ENCODE results near the gene PGM2.
"Not testable (repeated sequence)": the region's sequence is repeated elsewhere in the genome, so short reads cannot be mapped to it uniquely, and the experiment has no call there.

The PGM2 gene

GRCh38 chr4:37826295-37827029, at the start of gene PGM2:
PGM2 (plus strand) TSS chr4:37826686; CDS start chr4:37826733, 47 bp downstream.
- DNase-seq (ENCODE audit: low spot score) = peak; percentile 74

GRCh38 chr4:37779896-37780295, 46.6 kb upstream of the PGM2 start:
- no peak for DNase-seq (ENCODE audit: low spot score)

- no peak for DNase-seq (ENCODE audit: low spot score)
Measured at GRCh38 chr4:37780444-37781130, 45.9 kb upstream of the PGM2 start.

GRCh38 chr4:37781131-37781455, 45.4 kb upstream of the PGM2 start:
- DNase-seq (ENCODE audit: low spot score) = no peak

GRCh38 chr4:37786267-37786666, 40.2 kb upstream of the PGM2 start:
- not testable (repeated sequence) for DNase-seq (ENCODE audit: low spot score)

- DNase-seq (ENCODE audit: low spot score) = not testable (repeated sequence)
Measured at GRCh38 chr4:37787883-37788460, 38.5 kb upstream of the PGM2 start.

- no peak for DNase-seq (ENCODE audit: low spot score)
Measured at GRCh38 chr4:37788819-37789218, 37.7 kb upstream of the PGM2 start.

- DNase-seq (ENCODE audit: low spot score) = no peak
Measured at GRCh38 chr4:37792241-37792640, 34.2 kb upstream of the PGM2 start.

GRCh38 chr4:37793562-37793961, 32.9 kb upstream of the PGM2 start:
- no peak for DNase-seq (ENCODE audit: low spot score)

- DNase-seq (ENCODE audit: low spot score) = no peak
Measured at GRCh38 chr4:37794056-37794455, 32.4 kb upstream of the PGM2 start.

- no peak for DNase-seq (ENCODE audit: low spot score)
Measured at GRCh38 chr4:37795581-37796195, 30.8 kb upstream of the PGM2 start.

- no peak for DNase-seq (ENCODE audit: low spot score)
Measured at GRCh38 chr4:37797374-37797773, 29.1 kb upstream of the PGM2 start.

GRCh38 chr4:37797923-37798322, 28.6 kb upstream of the PGM2 start:
- DNase-seq (ENCODE audit: low spot score) = no peak

- DNase-seq (ENCODE audit: low spot score) = no peak
Measured at GRCh38 chr4:37798616-37799015, 27.9 kb upstream of the PGM2 start.

GRCh38 chr4:37799941-37800554, 26.4 kb upstream of the PGM2 start:
- DNase-seq (ENCODE audit: low spot score) = no peak

- peak; percentile 23 for DNase-seq (ENCODE audit: low spot score)
Measured at GRCh38 chr4:37802068-37802666, 24.3 kb upstream of the PGM2 start.

GRCh38 chr4:37803348-37803973, 23.0 kb upstream of the PGM2 start:
- DNase-seq (ENCODE audit: low spot score) = no peak

- no peak for DNase-seq (ENCODE audit: low spot score)
Measured at GRCh38 chr4:37805091-37805490, 21.4 kb upstream of the PGM2 start.

- DNase-seq (ENCODE audit: low spot score) = no peak
Measured at GRCh38 chr4:37812713-37813112, 13.8 kb upstream of the PGM2 start.

GRCh38 chr4:37815591-37815990, 10.9 kb upstream of the PGM2 start:
- DNase-seq (ENCODE audit: low spot score) = no peak

GRCh38 chr4:37816006-37816405, 10.5 kb upstream of the PGM2 start:
- DNase-seq (ENCODE audit: low spot score) = no peak

- DNase-seq (ENCODE audit: low spot score) = no peak
Measured at GRCh38 chr4:37816719-37817118, 9.8 kb upstream of the PGM2 start.

All from HuH-7.5 (cell line).